ENCODE results near the gene KIT.

DNA sequence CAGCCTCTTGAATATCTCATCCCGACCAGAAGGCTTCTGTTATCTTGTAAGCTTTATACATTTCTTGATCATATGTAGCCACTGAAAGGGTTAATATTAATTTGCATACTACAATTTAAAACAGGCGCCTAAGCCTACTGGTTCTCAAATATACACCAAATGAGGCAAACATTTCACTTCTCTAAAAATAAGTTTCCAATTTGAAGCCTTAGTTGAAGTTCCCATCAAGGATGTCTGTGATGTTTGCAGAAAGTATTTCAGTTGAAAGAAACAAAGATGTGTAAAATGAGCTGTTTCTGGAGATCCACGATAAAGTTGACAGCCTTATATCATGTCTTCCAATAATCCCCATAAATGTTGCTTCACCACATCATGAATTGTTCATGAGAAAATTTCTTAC, 70.6 kb downstream of the KIT start:
- TF ChIP-seq, protein P1, sequence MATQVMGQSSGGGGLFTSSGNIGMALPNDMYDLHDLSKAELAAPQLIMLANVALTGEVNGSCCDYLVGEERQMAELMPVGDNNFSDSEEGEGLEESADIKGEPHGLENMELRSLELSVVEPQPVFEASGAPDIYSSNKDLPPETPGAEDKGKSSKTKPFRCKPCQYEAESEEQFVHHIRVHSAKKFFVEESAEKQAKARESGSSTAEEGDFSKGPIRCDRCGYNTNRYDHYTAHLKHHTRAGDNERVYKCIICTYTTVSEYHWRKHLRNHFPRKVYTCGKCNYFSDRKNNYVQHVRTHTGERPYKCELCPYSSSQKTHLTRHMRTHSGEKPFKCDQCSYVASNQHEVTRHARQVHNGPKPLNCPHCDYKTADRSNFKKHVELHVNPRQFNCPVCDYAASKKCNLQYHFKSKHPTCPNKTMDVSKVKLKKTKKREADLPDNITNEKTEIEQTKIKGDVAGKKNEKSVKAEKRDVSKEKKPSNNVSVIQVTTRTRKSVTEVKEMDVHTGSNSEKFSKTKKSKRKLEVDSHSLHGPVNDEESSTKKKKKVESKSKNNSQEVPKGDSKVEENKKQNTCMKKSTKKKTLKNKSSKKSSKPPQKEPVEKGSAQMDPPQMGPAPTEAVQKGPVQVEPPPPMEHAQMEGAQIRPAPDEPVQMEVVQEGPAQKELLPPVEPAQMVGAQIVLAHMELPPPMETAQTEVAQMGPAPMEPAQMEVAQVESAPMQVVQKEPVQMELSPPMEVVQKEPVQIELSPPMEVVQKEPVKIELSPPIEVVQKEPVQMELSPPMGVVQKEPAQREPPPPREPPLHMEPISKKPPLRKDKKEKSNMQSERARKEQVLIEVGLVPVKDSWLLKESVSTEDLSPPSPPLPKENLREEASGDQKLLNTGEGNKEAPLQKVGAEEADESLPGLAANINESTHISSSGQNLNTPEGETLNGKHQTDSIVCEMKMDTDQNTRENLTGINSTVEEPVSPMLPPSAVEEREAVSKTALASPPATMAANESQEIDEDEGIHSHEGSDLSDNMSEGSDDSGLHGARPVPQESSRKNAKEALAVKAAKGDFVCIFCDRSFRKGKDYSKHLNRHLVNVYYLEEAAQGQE (IDR thresholded peaks at IDR 0.05; ENCODE audit: insufficient read depth in 1 of 2, low read depth in 2 of 2, low read length in 1 of 2): no peak
- TF ChIP-seq, protein P2, sequence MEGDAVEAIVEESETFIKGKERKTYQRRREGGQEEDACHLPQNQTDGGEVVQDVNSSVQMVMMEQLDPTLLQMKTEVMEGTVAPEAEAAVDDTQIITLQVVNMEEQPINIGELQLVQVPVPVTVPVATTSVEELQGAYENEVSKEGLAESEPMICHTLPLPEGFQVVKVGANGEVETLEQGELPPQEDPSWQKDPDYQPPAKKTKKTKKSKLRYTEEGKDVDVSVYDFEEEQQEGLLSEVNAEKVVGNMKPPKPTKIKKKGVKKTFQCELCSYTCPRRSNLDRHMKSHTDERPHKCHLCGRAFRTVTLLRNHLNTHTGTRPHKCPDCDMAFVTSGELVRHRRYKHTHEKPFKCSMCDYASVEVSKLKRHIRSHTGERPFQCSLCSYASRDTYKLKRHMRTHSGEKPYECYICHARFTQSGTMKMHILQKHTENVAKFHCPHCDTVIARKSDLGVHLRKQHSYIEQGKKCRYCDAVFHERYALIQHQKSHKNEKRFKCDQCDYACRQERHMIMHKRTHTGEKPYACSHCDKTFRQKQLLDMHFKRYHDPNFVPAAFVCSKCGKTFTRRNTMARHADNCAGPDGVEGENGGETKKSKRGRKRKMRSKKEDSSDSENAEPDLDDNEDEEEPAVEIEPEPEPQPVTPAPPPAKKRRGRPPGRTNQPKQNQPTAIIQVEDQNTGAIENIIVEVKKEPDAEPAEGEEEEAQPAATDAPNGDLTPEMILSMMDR (IDR thresholded peaks at IDR 0.05): no peak
- TF ChIP-seq SIN3A (IDR thresholded peaks at IDR 0.05; ENCODE audit: borderline replicate concordance, insufficient read depth, low read depth, low read length): no peak
